Nephron progenitor cell (in vitro differentiated cells): ENCODE data around the gene CYP1B1.

Experiments used
- DNase-seq: peaks from one replicate; pipeline ENCODE4 v3.0.0; 2021
- H3K27ac Mint-ChIP-seq: 2 replicates; pipeline ENCODE4 v1.8.0; 2021; ENCODE audit warnings: mild to moderate bottlenecking, moderate library complexity, mixed read lengths
- H3K27me3 Mint-ChIP-seq: 2 replicates; pipeline ENCODE4 v1.8.0; 2021; ENCODE audit warnings: mild to moderate bottlenecking, low read depth, mixed read lengths; ENCODE audit not compliant: poor library complexity
- H3K36me3 Mint-ChIP-seq: 2 replicates; pipeline ENCODE4 v1.8.0; 2021; ENCODE audit warnings: low read depth, mixed read lengths
- H3K4me1 Mint-ChIP-seq: 2 replicates; pipeline ENCODE4 v1.8.0; 2021; ENCODE audit warnings: mixed read lengths
- H3K4me3 Mint-ChIP-seq: 2 replicates; pipeline ENCODE4 v1.8.0; 2021; ENCODE audit warnings: mild to moderate bottlenecking, moderate library complexity, mixed read lengths
- H3K9me3 Mint-ChIP-seq: 2 replicates; pipeline ENCODE4 v1.8.0; 2021; ENCODE audit warnings: mild to moderate bottlenecking, moderate library complexity, mixed read lengths
- CTCF ChIP-seq: fragments of 200-600 bp; sonication (generic); IDR thresholded peaks from 2 replicates; pipeline ENCODE4 v1.5.0; 2021; ENCODE audit warnings: antibody characterized with exemption

The CYP1B1 gene

GRCh38 chr2:38074058-38074763 is 1.7 kb downstream of the CYP1B1 start:
- TF ChIP-seq CTCF: no peak
- Mint-ChIP-seq H3K9me3 (no peaks in the 10 kb centered on the region), H3K27ac (no peak overlapping the region), H3K4me3 (peak overlapping the region; percentile 79), H3K27me3 (peaks cover 79% of the 10 kb centered on the region), H3K4me1 (peaks cover 15% of the 10 kb centered on the region), H3K36me3 (no peaks in the 10 kb centered on the region)
- peak; percentile 32 for DNase-seq

- Mint-ChIP-seq H3K27me3 (peaks cover 71% of the 10 kb centered on the region), H3K27ac (no peak overlapping the region), H3K4me1 (peaks cover 21% of the 10 kb centered on the region), H3K9me3 (no peaks in the 10 kb centered on the region), H3K36me3 (no peaks in the 10 kb centered on the region), H3K4me3 (peak overlapping the region; percentile 79)
- peak; percentile 27 for DNase-seq
- no peak for TF ChIP-seq CTCF
Observed at GRCh38 chr2:38073211-38074057, 2.5 kb downstream of the CYP1B1 start.

GRCh38 chr2:38070438-38070837 is 5.5 kb downstream of the CYP1B1 start:
- TF ChIP-seq CTCF: no peak
- Mint-ChIP-seq H3K36me3 (no peaks in the 10 kb centered on the region), H3K27me3 (peaks cover 46% of the 10 kb centered on the region), H3K27ac (no peak overlapping the region), H3K4me1 (peaks cover 35% of the 10 kb centered on the region), H3K4me3 (no peak overlapping the region), H3K9me3 (no peaks in the 10 kb centered on the region)
- DNase-seq: no peak

GRCh38 chr2:38068234-38068633 is 7.7 kb downstream of the CYP1B1 start:
- no peak overlapping the region for H3K27ac Mint-ChIP-seq
- H3K4me3 Mint-ChIP-seq: no peak overlapping the region
- H3K4me1 Mint-ChIP-seq: peaks cover 33% of the 10 kb centered on the region

GRCh38 chr2:38066421-38067115 is 9.4 kb downstream of the CYP1B1 start:
- peaks cover 13% of the 10 kb centered on the region for H3K27me3 Mint-ChIP-seq

More at GRCh38 chr2:38068234-38068633, 7.7 kb downstream of the CYP1B1 start:
- Mint-ChIP-seq H3K36me3 (no peaks in the 10 kb centered on the region), H3K27me3 (peaks cover 24% of the 10 kb centered on the region), H3K9me3 (no peaks in the 10 kb centered on the region)
- DNase-seq: no peak
- TF ChIP-seq CTCF: no peak

More at GRCh38 chr2:38066421-38067115, 9.4 kb downstream of the CYP1B1 start:
- Mint-ChIP-seq H3K27ac (peak overlapping the region; percentile 44), H3K9me3 (no peaks in the 10 kb centered on the region), H3K36me3 (no peaks in the 10 kb centered on the region), H3K4me1 (peaks cover 33% of the 10 kb centered on the region), H3K4me3 (no peak overlapping the region)
- DNase-seq: no peak
- no peak for TF ChIP-seq CTCF
